ENCODE results near the gene GRHL3. TPM values are rescaled to one million over a fixed set of nuclear protein-coding genes. Genes with fewer than 3 reads are reported as not detected.

GRHL3 gene
- polyA plus RNA-seq, 12 donors, result 0.09 to 36.4 (median 0.29) TPM; not detected in 3

GRCh38 chr1:24317956-24318614 lies 1.1 kb upstream of the GRHL3 start:
- peak; percentile 63 for DNase-seq

DNA sequence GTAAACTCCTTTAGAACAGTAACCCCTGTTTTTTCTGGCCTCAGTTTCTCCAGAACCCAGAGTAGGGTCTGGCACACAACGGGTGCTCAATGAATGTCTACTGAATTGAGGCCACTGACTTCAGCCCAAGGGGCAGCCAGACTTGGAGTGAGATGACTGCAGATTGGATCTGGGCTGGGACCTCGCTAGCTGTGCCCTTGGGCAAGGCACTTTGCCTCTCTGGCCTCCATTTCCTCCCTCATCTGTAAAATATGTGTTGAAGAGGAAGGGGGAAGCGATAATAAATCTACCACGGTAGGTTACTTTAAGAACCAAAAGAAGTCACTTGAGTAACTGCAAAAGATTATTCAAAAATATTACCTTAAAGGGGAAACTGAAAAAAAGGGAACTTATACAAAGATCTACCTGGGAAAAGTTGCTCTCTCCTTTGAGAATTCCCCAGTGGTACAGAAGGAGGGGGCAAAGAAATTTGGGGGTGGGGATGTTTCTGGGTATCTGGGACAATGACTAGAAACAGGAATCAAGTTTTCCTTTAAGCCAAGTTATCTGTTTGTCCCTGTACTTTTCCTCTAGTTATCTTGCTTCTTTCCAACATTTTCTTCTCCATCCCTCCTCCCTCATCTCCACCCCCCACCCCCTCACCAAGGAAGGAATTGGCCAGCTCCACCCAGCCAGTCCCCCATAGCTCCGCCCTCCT lies 394 bp upstream of the GRHL3 start:
- no peak for DNase-seq

- DNase-seq, result no peak
Measured at GRCh38 chr1:24319962-24320361, 805 bp downstream of the GRHL3 start.

GRCh38 chr1:24321126-24321525 lies 2.0 kb downstream of the GRHL3 start:
- no peak for DNase-seq

DNA sequence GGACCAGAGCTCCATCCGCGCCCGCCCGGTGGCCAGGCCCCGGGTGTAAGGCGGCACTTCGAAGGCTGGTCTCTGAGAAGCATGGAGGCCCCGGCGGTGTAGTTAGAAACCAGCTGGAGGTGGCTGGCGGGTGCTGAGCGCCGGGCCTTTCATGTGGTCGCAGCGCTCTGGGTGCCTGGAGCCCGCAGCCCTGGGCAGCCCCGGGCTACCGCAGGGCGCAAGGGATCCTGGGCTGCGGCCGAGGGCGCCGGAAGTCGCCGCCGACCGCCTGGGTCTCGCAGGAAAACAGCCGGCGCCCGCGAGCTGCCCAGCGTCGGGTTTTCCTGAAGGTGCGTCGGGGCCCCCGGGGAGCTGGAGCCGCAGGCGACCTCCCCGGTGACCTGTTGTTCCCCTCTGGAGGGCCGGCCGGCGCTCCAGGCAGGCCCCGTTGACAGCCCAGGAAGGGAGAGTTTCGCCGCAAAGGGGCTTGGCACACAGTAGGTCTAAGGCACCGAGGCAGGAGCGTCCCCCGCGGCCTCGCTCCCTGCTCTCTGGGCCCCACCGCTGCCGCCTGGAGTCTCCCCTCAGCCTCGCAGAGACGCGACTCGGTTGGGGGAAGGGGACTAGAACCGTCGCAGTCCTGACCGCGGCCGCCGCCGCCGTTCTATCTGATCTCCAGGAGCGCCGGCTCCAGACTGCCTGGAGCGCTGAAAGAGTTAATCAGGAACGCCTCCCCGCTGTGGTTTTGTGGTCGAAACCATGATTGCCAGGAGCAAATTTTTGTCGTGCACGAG lies 2.7 kb downstream of the GRHL3 start:
- peak; percentile 43 for DNase-seq

DNA sequence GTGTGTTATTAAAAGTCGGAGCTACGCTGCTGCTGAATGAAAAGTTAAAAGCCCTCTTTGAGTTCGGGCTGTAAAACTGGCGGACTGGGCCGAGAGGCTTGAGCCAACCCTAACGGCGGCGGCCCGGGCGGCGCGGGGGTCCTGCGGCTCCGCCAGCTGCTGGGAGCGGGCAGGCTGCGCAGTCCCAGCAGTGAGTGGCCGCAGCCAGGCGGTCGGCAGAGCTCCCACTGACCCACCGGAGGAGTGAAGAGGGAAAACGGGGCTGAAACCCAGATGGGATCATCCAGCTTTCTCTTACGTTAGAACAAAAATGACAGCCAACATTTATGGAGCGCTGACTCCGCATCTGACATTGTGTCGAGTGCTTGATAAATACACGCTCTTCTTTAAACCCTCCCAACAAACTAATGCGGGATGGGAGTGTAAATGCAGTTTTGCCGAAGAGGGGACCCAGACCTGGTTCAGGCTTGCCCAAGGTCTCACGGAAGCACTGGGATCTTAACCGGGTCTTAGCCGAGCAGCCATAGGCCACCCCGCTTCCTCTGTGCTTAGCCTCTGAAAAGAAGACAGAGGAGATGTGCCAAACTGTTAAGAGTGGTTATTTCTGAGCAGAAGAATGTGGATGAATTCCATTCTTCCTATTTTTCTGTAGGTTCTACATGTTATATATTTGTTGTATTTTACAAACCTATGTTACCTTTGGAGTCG lies 3.5 kb downstream of the GRHL3 start:
- peak; percentile 43 for DNase-seq

GRCh38 chr1:24323281-24323680 lies 4.1 kb downstream of the GRHL3 start:
- no peak for DNase-seq

DNA sequence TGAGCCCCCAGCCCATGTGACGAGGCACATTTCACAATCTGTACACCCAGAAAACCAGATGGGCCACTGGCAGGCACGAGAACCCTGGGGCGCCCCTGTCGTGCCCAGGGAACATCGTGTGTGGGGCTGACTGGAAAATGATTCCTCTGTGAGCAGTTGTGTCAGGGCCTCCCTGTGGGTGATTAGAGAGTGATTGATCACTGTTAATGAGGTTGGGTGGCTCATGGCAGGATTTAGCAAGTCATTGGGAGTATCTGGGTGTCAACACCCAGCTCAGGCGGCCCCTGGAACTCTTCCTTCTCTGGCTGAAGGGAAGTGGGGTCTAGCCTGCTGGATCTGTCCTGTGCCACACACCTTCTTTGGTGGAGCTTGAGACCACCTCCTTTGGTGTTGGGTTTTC lies 5.7 kb downstream of the GRHL3 start:
- DNase-seq, result no peak

GRCh38 chr1:24325587-24326449 lies 6.7 kb downstream of the GRHL3 start:
- no peak for DNase-seq

- no peak for DNase-seq
Measured at GRCh38 chr1:24327486-24327885, 8.3 kb downstream of the GRHL3 start.

DNA sequence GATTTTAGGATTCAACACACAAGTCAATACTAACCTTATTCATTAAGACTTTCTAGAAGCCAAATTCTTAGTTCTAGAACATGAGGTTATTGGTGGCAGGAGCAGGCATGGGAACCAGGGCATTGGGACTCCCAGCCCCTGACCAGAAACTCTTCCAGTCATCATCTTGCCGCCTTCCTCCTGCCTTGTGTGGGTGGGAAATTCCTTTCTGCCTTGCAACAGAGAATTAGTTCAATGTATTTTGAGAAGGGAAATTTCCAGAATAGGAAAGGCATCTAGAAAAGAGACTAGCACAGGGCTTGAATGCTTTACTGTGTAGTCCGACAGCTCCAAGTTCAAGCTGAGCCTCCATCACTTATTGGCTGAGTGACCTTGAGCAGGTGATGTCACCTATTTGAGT lies 8.7 kb downstream of the GRHL3 start:
- no peak for DNase-seq

GRCh38 chr1:24329331-24329730 lies 10.2 kb downstream of the GRHL3 start:
- DNase-seq, result no peak

DNA sequence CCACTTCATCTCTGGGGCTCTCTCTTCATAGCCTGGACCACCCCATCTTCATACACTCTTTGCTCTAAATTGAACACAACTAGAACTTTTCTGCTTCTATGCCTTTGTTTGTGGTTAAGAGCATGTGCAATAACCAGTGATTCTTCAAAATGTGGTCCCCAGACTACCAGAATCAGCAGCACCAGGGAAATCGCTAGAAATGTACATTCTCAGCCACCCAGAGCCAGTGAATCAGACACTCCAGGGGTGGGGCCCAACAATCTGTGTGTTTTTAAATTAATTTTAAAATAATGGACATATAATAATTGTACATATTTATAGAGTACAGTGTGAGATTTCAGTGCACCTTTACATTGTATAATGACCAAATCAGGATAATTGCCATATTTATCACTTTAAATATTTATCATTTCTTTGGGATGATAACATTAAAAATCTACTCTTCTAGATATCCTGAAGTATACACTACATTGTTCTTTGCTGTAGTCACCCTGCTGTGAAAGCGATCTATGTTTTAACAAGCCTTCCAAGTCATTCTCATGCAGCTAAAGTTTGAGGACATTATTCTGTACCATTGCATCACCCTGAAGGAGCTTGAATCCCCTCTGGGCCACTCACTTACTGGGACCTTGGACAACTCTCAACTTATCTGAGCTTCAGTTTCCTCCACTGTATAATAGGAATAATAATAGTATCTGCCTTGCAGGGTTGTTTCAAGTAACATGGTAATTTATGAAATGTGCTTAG lies 10.8 kb downstream of the GRHL3 start:
- no peak for DNase-seq

- no peak for DNase-seq
Measured at GRCh38 chr1:24331961-24332673, 13.0 kb downstream of the GRHL3 start.

- no peak for DNase-seq
Measured at GRCh38 chr1:24336075-24336474, 16.9 kb downstream of the GRHL3 start.

DNA sequence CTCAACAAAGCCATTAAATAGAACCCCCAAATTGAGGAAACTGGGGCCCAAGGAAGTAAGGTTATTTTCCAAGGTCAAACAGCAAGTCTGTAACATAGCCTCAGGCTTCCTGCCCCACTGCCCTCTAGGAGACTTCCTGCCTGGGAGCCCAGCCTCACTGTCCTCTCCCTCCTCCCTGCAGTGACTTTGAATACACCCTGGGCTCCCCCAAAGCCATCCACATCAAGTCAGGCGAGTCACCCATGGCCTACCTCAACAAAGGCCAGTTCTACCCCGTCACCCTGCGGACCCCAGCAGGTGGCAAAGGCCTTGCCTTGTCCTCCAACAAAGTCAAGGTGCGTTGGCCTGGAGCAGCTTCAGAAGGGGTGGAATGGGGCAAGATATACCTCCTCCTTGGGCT lies 18.3 kb downstream of the GRHL3 start:
- DNase-seq, result no peak

- no peak for DNase-seq
Measured at GRCh38 chr1:24338447-24338846, 19.3 kb downstream of the GRHL3 start.

DNA sequence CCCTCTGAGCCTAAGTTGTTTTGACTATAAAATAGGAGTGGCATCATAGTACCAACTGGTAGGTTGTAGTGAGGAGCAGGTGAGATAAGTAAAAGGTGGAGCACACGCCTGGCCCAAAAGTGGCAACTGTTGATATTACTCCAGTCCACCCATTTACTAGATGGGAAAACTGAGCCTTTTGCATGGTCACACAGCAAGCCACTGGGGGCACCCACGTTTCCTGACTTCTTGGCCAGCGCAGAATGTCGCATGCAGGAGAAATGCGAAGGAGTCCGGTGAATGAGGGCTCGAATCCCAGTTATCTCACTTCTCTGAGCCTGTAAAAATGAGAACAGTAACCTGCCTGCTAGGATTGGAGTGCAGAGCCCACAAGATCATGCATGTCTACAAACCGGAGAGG lies 20.8 kb downstream of the GRHL3 start:
- no peak for DNase-seq

- DNase-seq, result no peak
Measured at GRCh38 chr1:24340770-24341169, 21.6 kb downstream of the GRHL3 start.

DNA sequence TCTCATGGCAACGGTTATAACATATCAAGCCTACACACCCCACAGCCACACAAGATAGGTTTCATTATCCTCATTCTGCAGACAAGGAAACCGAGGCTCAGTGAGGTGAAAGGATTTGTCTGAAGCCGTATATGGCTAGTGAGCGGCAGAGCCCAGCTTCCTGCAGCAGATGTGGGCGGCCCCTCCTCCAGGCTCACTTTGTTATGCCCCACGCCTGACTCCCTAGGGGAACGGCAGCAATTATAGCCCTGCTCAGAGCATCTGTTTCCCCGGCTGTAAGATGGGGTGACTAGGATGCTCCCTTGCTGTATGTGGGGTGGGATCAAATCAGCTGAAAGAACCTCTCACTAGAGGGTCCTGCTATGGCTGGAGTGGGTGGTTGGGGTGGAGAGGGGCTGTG lies 22.1 kb downstream of the GRHL3 start:
- no peak for DNase-seq

All from muscle of arm (tissue), 12 donors.